ENCODE measurements around the gene CAMK1D. TPM values are rescaled to one million over a fixed set of nuclear protein-coding genes. Genes with fewer than 3 reads are reported as not detected.

Gene CAMK1D
- polyA plus RNA-seq, 1 of the 3 experiments (the other 2 are of a cell fraction), result 4.1 TPM

DNA sequence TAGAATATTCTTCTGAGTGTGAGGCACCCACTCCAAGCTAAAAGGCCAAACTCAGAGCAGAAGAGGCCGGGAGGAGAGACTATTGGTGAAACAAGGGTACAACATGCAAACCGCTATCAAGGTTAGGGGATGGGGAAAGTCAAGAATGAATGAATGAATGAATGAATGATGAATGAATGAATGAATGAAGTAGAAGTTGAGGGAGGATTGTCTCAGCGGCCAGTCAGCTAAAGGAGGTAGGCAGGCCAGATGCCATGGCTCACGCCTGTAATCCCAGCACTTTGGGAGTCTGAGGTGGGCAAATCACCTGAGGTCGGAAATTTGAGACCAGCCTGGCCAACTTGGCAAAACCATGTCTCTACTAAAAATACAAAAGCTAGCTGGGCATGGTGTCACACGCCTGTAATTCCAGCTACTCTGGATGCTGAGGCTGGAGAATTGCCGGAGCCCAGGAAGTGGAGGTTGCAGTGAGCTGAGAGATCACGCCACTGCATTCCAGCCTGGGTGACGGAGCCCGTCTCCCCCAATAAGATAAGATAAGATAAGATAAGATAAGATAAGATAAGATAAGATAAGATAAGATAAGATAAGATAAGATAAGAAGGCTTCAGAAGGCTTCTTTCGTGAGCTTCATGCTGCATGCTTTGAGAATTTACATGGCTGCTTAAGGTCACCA, 401.3 kb downstream of the CAMK1D start:
- no peak overlapping the region for H3K9ac ChIP-seq
- H3K79me2 ChIP-seq (ENCODE audit: insufficient read depth), result no peaks in the 10 kb centered on the region
- no peak overlapping the region for H3K27ac ChIP-seq (ENCODE audit: low read depth in 2 of 2, low read length in 1 of 2)
- no peaks in the 10 kb centered on the region for H3K9me3 ChIP-seq
- no peaks in the 10 kb centered on the region for H3K9me2 ChIP-seq
- H3K36me3 ChIP-seq (replicated peaks in 1 of 2; ENCODE audit: control insufficient read depth in 1 of 2, insufficient read depth in 2 of 2, low read length in 1 of 2), result no peaks in the 10 kb centered on the region
- TF ChIP-seq RAD21 (IDR thresholded peaks at IDR 0.05; ENCODE audit: low read length) (no peak), REST (IDR thresholded peaks at IDR 0.05; ENCODE audit: low read depth, low read length) (no peak), MEF2A (IDR thresholded peaks at IDR 0.05; ENCODE audit: borderline replicate concordance, low read depth) (no peak), FOXJ3 (CRISPR knock-in tag; IDR thresholded peaks at IDR 0.05) (no peak)
- no peaks in the 10 kb centered on the region for H3F3A ChIP-seq (replicated peaks; ENCODE audit: insufficient read depth)
- ChIA-PET POLR2A (no interaction called here), CTCF (interaction anchor here (0.6 to 1.6 kb wide), 3 partner anchors 20 to 152 kb away, joined by 3 read pairs; no protein-coding TSS in a partner anchor)
- H2AFZ ChIP-seq (ENCODE audit: low read depth), result no peak overlapping the region
- no peak for DNase-seq
- H3K4me3 ChIP-seq (ENCODE audit: low read depth in 2 of 2, low read length in 1 of 2), result no peak overlapping the region
- no peak overlapping the region for H3K4me2 ChIP-seq
- 89% methylated on average over 11 of the region's 11 CpGs for WGBS (ENCODE audit: low lambda C conversion rate)
- no peaks in the 10 kb centered on the region for H4K20me1 ChIP-seq (ENCODE audit: insufficient read depth)
- no peaks in the 10 kb centered on the region for H3K27me3 ChIP-seq (ENCODE audit: insufficient read depth)
- H3K4me1 ChIP-seq (ENCODE audit: control insufficient read depth in 1 of 2, insufficient read depth in 2 of 2, low read depth in 1 of 2, low read length in 1 of 2), result no peaks in the 10 kb centered on the region

DNA sequence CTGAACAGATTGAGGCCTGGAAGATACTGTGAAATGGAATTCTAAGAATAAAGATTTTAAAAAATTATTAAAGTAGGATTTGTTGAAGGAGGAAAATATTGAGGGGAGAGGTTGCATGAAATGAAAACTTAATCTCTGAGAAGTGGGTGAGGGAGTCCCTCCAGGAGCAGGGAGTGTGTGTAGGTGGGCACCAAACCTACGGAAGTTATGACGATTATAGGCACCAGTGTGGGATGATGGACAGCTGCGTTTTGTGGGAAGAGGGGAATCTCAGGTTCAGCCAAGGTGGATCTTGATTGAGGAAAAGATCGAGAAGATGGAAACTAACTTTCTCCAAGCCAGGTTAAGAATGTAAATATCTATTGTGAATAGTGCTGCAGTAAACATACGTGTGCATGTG, 405.7 kb downstream of the CAMK1D start:
- 91% methylated on average over 5 of the region's 5 CpGs for WGBS (ENCODE audit: low lambda C conversion rate)
- DNase-seq, result no peak
- ChIA-PET CTCF (interaction anchor here (1.2 kb wide), 1 partner anchor 321 kb away, joined by 4 read pairs; no protein-coding TSS in a partner anchor), POLR2A (no interaction called here)
- H3K9me3 ChIP-seq, result no peaks in the 10 kb centered on the region
- H3K79me2 ChIP-seq (ENCODE audit: insufficient read depth), result no peaks in the 10 kb centered on the region
- no peak overlapping the region for H3K9ac ChIP-seq
- no peaks in the 10 kb centered on the region for H3K9me2 ChIP-seq
- H3K36me3 ChIP-seq (replicated peaks in 1 of 2; ENCODE audit: control insufficient read depth in 1 of 2, insufficient read depth in 2 of 2, low read length in 1 of 2), result no peaks in the 10 kb centered on the region
- no peak overlapping the region for H2AFZ ChIP-seq (ENCODE audit: low read depth)
- H3K4me2 ChIP-seq, result no peak overlapping the region
- H3K27me3 ChIP-seq (ENCODE audit: insufficient read depth), result no peaks in the 10 kb centered on the region
- no peaks in the 10 kb centered on the region for H4K20me1 ChIP-seq (ENCODE audit: insufficient read depth)
- H3K4me1 ChIP-seq (ENCODE audit: control insufficient read depth in 1 of 2, insufficient read depth in 2 of 2, low read depth in 1 of 2, low read length in 1 of 2), result no peaks in the 10 kb centered on the region
- no peaks in the 10 kb centered on the region for H3F3A ChIP-seq (replicated peaks; ENCODE audit: insufficient read depth)
- TF ChIP-seq JUND (IDR thresholded peaks at IDR 0.05) (no peak), EP300 (IDR thresholded peaks at IDR 0.05; ENCODE audit: borderline replicate concordance in 1 of 2, low read depth in 1 of 2, low read length in 1 of 2) (no peak), TAF1 (IDR thresholded peaks at IDR 0.05; ENCODE audit: borderline replicate concordance, low read depth, low read length) (no peak), RFX5 (IDR thresholded peaks at IDR 0.05; ENCODE audit: low read length) (no peak), GABPA (IDR thresholded peaks at IDR 0.05; ENCODE audit: low read depth) (no peak), CHD2 (IDR thresholded peaks at IDR 0.05; ENCODE audit: low read length, partially characterized antibody) (no peak), SIN3A (IDR thresholded peaks at IDR 0.05; ENCODE audit: borderline replicate concordance, low read depth, low read length) (no peak)
- no peak overlapping the region for H3K4me3 ChIP-seq (ENCODE audit: low read depth in 2 of 2, low read length in 1 of 2)
- H3K27ac ChIP-seq (ENCODE audit: low read depth in 2 of 2, low read length in 1 of 2), result no peak overlapping the region

All from SK-N-SH (cell line).